Occipital lobe (tissue), 2 donors: ENCODE results near the gene PREX1. TPM values are rescaled to one million over a fixed set of nuclear protein-coding genes. Genes with fewer than 3 reads are reported as not detected.

Experiments
- DNase-seq: peaks from one replicate; lab custom pipeline; 2025; lab: John Stamatoyannopoulos, UW
- total RNA-seq: library from RNA; depleted of rRNA; stranded (reverse); fragments of >200 nt; gene quantifications from one replicate; pipeline ENCODE4 v1.2.3, GENCODE V29; 2014

The PREX1 gene
- total RNA-seq, 1 donor from 2014 or later: 21.1 TPM

GRCh38 chr20:48719598-48720255, 108.1 kb downstream of the PREX1 start:
- no peak for DNase-seq

DNA sequence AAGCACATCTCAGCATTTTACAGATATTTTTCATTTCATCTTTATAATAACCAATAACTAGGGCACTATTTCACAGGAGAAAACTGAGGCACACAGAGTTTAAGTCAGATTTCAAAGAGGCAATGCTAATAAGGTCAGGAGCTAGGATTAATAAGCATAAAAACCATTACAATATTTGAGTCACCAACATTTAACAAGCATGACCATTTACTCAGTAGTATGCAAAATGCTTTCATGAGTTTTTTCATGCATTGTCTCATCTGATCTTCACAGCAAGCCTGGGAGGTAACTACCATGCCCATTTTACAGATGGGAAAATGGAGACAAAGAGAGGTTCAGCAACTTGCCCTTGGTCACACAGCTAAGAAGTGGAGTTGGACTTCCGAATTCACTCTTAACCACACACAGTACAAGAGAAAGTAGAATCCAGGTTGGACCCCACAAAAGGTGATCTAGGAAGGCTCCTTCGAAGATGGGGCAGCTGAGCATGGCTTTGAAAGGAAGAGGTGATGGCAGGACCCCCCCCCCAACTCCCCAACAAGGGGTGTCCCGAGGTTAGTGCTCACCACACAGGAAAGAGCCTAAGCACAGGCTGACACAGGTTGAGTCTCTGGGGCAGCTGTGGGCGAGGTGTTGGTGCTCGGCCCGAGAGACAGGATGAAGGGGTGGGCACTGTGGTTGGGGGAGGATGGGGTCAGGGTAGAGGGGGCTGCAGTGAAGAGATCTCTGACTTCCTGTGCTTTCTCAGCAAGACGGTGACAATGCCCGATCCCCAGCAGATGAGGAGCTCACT, 108.8 kb downstream of the PREX1 start:
- DNase-seq: no peak

- DNase-seq: no peak
These were observed 110.0 kb downstream of the PREX1 start for GRCh38 chr20:48717680-48718223.

DNA sequence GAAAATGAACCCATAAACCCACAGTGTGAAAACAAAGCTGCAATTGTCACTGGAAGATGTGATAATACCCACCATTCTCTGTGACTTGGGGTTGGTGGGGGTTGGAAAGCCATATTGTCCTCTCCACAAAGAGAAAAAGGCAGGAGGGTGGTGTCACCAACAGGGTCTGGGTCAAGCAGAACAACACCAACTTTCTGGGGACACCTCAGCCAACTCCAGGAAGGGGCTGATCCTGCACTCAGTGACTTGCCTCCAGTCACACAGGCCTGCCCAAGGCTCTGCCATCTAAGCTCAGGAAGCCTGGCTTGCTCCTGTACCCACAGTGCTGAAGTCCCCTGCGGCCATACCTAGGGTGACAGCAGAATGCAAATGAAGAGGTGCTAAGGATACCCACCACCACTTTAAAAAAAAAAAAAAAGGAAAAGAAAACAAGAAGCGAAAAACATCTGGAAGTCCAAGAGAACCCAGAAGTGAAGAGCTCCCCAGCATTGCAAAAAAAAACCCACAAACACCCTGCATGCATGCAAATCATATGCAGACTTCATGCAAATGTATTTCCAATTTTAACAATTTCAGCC, 110.6 kb downstream of the PREX1 start:
- DNase-seq: no peak

GRCh38 chr20:48716541-48716940, 111.3 kb downstream of the PREX1 start:
- no peak for DNase-seq

DNA sequence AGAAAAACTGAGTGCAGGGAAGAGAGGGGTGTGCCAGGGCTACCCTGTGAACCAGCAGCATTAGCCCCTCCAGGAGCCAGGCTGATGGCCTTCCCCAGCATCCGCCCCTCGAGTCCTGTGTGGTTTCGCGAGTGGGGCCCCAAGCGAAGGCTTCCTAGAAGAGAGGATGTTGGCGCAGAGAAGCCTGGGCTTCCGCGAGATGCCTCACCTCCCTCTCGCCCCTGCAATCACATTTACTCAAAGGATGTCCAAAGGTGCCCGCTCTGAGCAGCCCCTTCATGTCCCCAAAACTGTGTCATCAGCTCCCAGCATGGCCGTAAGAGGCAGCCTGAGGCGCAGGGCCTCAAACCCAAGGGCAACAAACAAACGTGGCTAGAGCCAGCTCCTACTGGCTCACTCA, 111.7 kb downstream of the PREX1 start:
- DNase-seq: no peak

DNA sequence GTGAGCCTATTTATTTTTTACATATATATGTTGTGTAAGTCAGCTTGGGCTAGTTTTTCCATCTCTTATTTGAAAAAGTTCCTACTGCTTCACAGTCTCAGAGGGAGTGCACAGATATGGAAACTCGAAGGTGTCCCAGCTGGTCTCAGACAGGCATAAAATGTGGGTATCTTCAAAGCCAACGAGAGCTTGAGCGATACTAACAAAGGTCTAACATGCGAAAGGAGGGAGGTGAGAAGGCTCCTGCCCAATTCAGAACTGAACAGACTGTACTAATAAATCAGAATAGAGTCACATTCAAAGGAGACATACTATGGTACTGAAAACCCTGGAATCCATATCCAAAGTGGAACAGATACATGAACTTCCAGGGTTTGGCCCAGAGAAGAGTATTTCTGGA, 113.0 kb downstream of the PREX1 start:
- DNase-seq: no peak

GRCh38 chr20:48711696-48712464, 115.9 kb downstream of the PREX1 start:
- DNase-seq: no peak

GRCh38 chr20:48711044-48711428, 116.8 kb downstream of the PREX1 start:
- DNase-seq: no peak

- DNase-seq: no peak
These were observed 117.3 kb downstream of the PREX1 start for GRCh38 chr20:48710341-48711043.

DNA sequence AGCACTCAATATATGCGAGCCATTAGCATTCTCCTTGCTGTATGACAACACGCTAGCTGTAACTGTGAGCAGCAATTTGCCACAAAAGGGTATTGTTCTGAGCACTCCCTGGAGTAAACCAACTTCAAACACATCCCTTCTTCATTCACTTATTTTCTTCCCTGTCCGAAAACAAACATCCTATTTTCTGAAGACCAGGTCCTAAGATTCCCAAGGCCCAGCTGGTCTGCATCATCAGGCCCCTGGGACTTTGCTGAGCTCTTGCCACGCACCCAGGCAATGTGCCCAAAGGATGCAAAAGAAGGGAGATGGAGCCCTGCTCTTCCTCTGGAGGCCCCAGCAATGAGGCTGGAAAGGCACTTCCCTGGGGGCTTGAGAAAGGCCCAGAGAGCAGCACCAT, 118.1 kb downstream of the PREX1 start:
- no peak for DNase-seq

GRCh38 chr20:48709058-48709691, 118.6 kb downstream of the PREX1 start:
- no peak for DNase-seq

DNA sequence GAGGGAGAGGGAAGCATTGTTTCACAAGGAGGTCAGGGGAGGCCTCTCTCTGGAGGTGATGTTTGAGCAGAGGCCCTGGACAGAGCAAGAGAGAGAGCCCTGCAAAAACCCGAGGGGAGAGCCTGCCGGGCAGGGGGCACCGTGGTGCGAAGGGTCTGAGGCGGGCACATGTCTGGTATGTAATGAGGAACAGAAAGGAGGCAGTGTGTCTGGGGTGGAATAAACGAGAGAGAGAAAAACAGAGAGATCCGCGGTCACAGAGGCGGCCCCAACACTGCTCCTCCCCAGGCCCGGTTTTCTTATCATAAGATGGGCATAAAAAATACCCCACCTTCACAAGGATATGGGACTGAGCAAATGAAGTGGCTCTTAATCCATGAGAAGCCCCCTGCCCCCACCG, 119.2 kb downstream of the PREX1 start:
- DNase-seq: no peak

- DNase-seq: no peak
These were observed 119.7 kb downstream of the PREX1 start for GRCh38 chr20:48708116-48708515.

GRCh38 chr20:48706710-48707365, 121.0 kb downstream of the PREX1 start:
- DNase-seq: no peak

GRCh38 chr20:48706116-48706656, 121.6 kb downstream of the PREX1 start:
- DNase-seq: no peak

DNA sequence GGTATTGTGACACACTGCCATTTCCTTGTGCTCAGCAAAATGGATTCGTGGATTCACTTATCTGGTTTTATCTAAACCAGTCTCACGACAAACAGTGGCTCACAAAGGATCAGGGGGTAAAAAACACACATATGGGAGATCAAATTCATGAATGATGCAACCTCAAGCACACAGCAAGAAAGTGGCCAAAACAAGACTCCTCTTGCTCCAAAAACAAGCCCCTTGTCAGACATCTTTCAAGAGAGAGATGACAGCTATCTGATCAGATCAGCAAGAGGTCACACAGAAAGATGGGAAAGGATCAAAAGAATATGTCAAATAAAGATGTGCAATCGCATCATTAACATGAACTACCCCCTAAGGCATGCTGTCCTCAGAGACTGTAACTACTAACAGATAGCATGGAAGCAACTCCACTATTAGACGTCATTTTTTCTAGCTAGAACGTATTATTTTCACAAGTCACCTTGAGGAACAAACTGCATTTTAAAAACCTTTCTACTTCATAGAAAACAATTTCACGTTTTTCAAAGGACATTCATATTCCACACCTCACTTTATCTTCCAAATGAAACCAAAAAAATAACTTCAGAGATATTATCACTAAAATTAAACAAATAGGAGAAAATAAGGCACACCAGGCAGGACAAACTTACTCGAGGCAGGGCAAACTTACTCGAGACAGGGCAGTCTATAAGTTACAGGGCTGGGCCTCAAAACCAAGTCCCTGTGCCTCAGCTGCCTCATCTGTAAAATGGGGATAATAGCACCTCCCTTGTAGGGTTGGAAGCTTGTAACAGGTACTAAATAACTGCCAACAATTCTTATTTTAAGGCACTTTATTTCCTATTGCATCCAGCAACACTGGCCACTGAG, 122.3 kb downstream of the PREX1 start:
- no peak for DNase-seq

GRCh38 chr20:48704761-48705160, 123.0 kb downstream of the PREX1 start:
- DNase-seq: no peak
